ENCODE measurements around the gene SLC37A1.

The SLC37A1 gene

GRCh38 chr21:42580076-42580792, 66.6 kb downstream of the SLC37A1 start:
- no peaks in the 10 kb centered on the region for H3K27me3 ChIP-seq (ENCODE audit: insufficient read depth, low read depth, severe bottlenecking)
- H3K36me3 ChIP-seq: no peaks in the 10 kb centered on the region
- TF ChIP-seq CTCF (IDR thresholded peaks at IDR 0.05; ENCODE audit: low read depth, low read length): no peak
- H3K9me3 ChIP-seq (ENCODE audit: severe bottlenecking): peaks cover 9% of the 10 kb centered on the region
- no peak overlapping the region for H3K4me3 ChIP-seq (ENCODE audit: low read depth, low read length)
- DNase-seq: peak; percentile 22
- no peak overlapping the region for H3K27ac ChIP-seq

- no peak for TF ChIP-seq CTCF (IDR thresholded peaks at IDR 0.05; ENCODE audit: low read depth, low read length)
- no peak overlapping the region for H3K4me3 ChIP-seq (ENCODE audit: low read depth, low read length)
- H3K36me3 ChIP-seq: no peaks in the 10 kb centered on the region
- no peak overlapping the region for H3K27ac ChIP-seq
- H3K9me3 ChIP-seq (ENCODE audit: severe bottlenecking): peaks cover 9% of the 10 kb centered on the region
- DNase-seq: peak; percentile 6
- H3K27me3 ChIP-seq (ENCODE audit: insufficient read depth, low read depth, severe bottlenecking): no peaks in the 10 kb centered on the region
Measured at GRCh38 chr21:42580793-42581321, 67.2 kb downstream of the SLC37A1 start.

- Histone ChIP-seq H3K27me3 (ENCODE audit: insufficient read depth, low read depth, severe bottlenecking) (no peaks in the 10 kb centered on the region), H3K4me3 (ENCODE audit: low read depth, low read length) (no peak overlapping the region), H3K27ac (no peak overlapping the region), H3K9me3 (ENCODE audit: severe bottlenecking) (peaks cover 9% of the 10 kb centered on the region), H3K36me3 (no peaks in the 10 kb centered on the region)
- DNase-seq: no peak
- no peak for TF ChIP-seq CTCF (IDR thresholded peaks at IDR 0.05; ENCODE audit: low read depth, low read length)
Measured at GRCh38 chr21:42581336-42581992, 67.8 kb downstream of the SLC37A1 start.

GRCh38 chr21:42581993-42582786, 68.5 kb downstream of the SLC37A1 start:
- peaks cover 2% of the 10 kb centered on the region for H3K9me3 ChIP-seq (ENCODE audit: severe bottlenecking)
- TF ChIP-seq CTCF (IDR thresholded peaks at IDR 0.05; ENCODE audit: low read depth, low read length): no peak
- no peak for DNase-seq

GRCh38 chr21:42582787-42583476, 69.3 kb downstream of the SLC37A1 start:
- H3K27me3 ChIP-seq (ENCODE audit: insufficient read depth, low read depth, severe bottlenecking): no peaks in the 10 kb centered on the region
- no peak overlapping the region for H3K4me3 ChIP-seq (ENCODE audit: low read depth, low read length)
- H3K9me3 ChIP-seq (ENCODE audit: severe bottlenecking): no peaks in the 10 kb centered on the region
- no peak for DNase-seq
- TF ChIP-seq CTCF (IDR thresholded peaks at IDR 0.05; ENCODE audit: low read depth, low read length): no peak
- H3K27ac ChIP-seq: no peak overlapping the region
- H3K36me3 ChIP-seq: no peaks in the 10 kb centered on the region

More at GRCh38 chr21:42581993-42582786, 68.5 kb downstream of the SLC37A1 start:
- Histone ChIP-seq H3K27ac (no peak overlapping the region), H3K36me3 (no peaks in the 10 kb centered on the region), H3K4me3 (ENCODE audit: low read depth, low read length) (no peak overlapping the region), H3K27me3 (ENCODE audit: insufficient read depth, low read depth, severe bottlenecking) (no peaks in the 10 kb centered on the region)
